Activated T-helper 1 cell treated with anti-CD3 and anti-CD28 coated beads, Interleukin-2, amount 50 U/mL, for 16 hours (primary cell): Measurements from ENCODE around the gene FAM163B.

Source experiments
- DNase-seq, 2 donors: peaks; one replicate each; pipeline ENCODE4 v3.0.0-alpha.2; 2020; ENCODE audit warnings: low read depth in 1 of 2, low spot score in 1 of 2

FAM163B gene

GRCh38 chr9:133599470-133600173, 9.6 kb downstream of the FAM163B start:
- DNase-seq, result no peak

- no peak for DNase-seq
Measured at GRCh38 chr9:133598978-133599377, 10.2 kb downstream of the FAM163B start.

- DNase-seq, result no peak
Measured at GRCh38 chr9:133597316-133597957, 11.8 kb downstream of the FAM163B start.

- no peak for DNase-seq
Measured at GRCh38 chr9:133595910-133596309, 13.3 kb downstream of the FAM163B start.

- DNase-seq, result no peak
Measured at GRCh38 chr9:133594310-133594709, 14.9 kb downstream of the FAM163B start.

- no peak for DNase-seq
Measured at GRCh38 chr9:133593587-133594253, 15.5 kb downstream of the FAM163B start.

GRCh38 chr9:133592731-133593409, 16.3 kb downstream of the FAM163B start:
- no peak for DNase-seq

GRCh38 chr9:133591985-133592384, 17.2 kb downstream of the FAM163B start:
- no peak for DNase-seq

- no peak for DNase-seq
Measured at GRCh38 chr9:133591116-133591910, 17.9 kb downstream of the FAM163B start.

GRCh38 chr9:133590231-133590855, 18.8 kb downstream of the FAM163B start:
- no peak for DNase-seq

GRCh38 chr9:133589454-133590227, 19.5 kb downstream of the FAM163B start:
- DNase-seq, result peak in 1 of 2 donors; percentile 23

GRCh38 chr9:133587466-133587865, 21.7 kb downstream of the FAM163B start:
- no peak for DNase-seq

- no peak for DNase-seq
Measured at GRCh38 chr9:133587051-133587450, 22.1 kb downstream of the FAM163B start.

- DNase-seq, result no peak
Measured at GRCh38 chr9:133585481-133586351, 23.5 kb downstream of the FAM163B start.

GRCh38 chr9:133584559-133585476, 24.4 kb downstream of the FAM163B start:
- no peak for DNase-seq

GRCh38 chr9:133584167-133584558, 25.0 kb downstream of the FAM163B start:
- no peak for DNase-seq

GRCh38 chr9:133583586-133583985, 25.6 kb downstream of the FAM163B start:
- DNase-seq, result no peak

- no peak for DNase-seq
Measured at GRCh38 chr9:133583111-133583510, 26.1 kb downstream of the FAM163B start.
